NCI-H2227 (cell line): Measurements from ENCODE around the gene OSBPL9.
"Not testable (repeated sequence)": the region's sequence is repeated elsewhere in the genome, so short reads cannot be mapped to it uniquely, and the experiment has no call there.

Experiments
- DNase-seq: peaks from one replicate; lab custom pipeline; 2025; ENCODE audit not compliant: unreplicated experiment; lab: John Stamatoyannopoulos, UW

The OSBPL9 gene

DNA sequence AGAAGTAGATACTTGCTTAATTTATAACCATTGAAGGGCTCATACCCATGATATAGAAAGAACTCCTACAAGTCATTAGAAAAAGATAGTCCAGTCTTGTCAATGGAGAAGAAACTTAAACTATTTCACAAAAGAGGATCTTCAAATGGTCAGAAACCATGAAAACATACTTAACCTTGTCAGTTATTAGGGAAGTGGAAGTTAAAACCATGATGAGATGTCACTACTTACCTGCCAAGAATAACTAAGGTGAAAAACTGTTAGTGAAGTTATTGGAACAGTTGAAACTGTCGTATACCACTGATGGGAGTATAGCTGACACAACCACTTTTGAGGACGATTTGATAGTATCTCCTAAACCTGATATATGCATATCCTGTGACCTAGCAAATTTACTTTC, 46.8 kb downstream of the OSBPL9 start:
- DNase-seq = no peak

DNA sequence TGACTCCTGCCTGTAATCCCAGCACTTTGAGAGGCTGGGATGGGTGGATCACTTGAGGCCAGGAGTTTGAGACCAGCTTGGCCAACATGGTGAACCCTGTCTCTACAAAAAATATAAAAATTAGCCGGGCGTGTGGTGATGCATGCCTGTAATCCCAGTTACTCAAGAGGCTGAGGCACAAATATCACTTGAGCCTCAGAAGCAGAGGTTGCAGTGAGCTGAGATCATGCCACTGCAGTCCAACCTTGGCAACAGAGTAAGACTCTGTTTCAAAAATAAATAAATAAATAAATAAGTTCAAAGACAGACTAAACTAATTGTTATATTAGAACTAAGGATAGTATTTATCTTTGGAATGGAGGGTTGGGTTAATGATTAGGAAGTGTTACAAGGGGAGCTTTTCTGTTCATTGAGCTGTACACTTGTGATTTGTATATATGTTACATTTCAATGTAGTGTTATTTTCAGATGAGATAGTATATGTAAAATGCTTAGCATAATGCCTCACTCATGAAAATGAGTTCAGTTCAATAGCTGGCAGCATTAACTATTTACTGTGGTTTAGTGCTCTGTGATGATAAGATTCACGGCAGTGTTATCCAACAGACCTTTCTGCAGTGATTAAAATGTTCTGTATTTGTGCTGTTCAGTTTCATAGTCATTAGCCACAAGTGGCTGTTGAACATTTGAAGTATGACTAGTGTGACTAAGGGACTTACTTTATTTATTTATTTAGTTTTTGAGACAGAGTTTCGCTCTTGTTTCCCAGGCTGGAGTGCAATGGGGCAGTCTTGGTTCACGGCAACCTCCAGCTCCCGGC, 47.7 kb downstream of the OSBPL9 start:
- DNase-seq = no peak

DNA sequence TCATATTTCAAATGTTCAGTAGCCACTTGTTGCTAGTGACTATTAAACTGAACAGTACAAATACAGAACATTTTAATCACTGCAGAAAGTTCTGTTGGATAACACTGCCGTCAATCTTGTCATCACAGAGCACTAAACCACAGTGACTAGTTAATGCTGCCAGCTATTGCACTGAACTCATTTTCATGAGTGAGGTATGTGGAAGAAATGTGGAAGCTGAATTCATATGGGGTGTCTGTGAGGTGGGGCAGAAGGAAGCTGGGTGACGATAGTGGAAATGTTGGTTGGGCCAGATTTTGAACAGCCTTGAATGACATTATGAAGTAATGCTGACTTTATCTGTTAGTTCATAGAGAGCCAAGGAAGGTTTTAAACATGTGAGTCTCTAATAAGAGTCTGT, 49.6 kb downstream of the OSBPL9 start:
- DNase-seq = no peak

DNA sequence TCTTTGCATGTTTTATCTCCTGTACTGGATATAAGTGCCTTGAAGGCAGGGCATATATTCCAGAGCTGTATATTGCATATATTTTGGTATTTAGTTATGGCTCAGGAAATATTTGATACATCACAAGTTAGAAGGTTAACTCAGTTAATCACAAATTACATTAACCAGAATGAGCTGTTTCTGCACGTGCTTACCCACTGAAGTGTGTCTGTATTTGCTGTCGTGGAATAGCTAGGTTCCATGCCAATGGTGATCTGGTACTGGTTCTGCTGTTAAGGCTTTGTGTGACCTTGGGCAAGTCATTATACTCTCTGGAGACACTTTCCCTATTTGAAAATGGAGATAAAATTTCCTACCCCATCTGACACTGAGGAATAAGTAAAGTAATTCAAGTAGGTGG, 50.7 kb downstream of the OSBPL9 start:
- DNase-seq = no peak

DNA sequence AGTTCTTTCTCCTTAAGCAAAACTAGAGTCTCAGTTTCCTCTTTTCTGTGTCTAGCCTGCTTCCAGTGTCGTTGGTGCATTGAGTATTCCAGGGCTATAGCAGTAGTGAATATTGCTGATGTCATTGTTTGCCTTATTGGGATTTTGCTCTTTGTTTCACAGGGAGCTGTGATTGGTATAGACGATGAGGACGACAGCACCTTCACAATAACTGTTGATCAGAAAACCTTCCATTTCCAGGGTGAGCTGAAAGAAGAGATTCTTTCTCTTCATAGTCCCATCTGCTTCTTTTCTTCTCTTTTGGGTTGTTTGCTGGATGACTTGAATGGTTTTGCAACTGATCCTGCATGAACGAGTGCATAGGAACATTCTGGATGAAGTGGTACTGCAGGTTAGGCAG, 52.4 kb downstream of the OSBPL9 start:
- DNase-seq = peak; percentile 7

DNA sequence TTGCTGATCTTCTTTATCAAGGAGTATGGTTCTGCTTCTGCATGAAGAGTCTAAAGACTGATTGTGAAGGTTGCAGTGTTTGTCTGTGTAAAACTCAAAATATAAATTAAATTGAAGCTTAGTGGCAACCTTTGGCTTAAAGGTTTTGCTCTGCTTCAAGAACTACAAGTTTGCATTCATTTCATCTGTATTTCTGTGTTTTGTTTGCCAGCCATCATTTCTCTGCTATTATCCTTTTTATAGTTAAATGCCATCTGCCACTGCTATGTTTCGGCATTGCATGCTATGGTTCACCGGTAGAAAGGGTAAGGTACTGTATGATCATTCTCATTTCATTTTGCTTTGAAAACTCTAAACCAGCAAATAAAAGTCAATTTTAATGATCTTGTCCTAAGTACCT, 52.9 kb downstream of the OSBPL9 start:
- DNase-seq = no peak

DNA sequence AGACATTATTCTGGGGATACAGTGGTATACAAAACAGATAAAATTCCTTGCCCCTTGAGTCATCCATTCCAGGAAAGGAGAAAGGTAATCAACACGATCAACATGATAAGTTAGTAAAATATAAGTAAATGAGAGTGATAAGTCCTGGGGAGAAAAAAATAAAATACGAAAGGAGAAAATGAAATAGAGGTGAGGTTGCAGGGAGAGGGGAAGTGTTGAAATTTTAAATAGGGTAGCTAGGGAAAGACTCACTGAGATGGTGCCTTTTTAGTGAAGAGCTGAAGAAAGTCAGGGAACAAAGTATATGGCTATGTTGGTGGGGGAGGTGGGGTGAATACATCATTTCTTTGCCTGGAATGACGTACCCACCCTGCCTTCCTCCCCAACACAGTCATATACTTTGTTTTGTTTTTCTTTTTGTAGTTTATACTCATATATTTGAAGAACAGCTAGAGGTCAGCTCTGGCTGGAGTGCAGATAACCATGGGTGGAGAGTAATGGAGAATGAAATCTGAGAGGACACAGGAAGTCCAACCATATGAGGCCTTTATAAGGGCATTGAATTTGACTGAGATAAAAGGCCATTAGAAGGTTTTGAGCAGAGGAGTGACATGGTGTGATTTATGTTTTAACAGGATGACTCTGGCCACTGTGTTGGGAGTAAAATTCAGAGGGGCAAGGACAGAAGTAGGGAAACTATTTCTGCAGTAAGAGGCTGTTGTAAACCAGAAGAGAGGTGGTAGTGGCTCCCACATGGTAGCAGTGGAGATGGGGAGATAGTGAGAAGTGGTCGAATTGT, 54.8 kb downstream of the OSBPL9 start:
- DNase-seq = no peak

DNA sequence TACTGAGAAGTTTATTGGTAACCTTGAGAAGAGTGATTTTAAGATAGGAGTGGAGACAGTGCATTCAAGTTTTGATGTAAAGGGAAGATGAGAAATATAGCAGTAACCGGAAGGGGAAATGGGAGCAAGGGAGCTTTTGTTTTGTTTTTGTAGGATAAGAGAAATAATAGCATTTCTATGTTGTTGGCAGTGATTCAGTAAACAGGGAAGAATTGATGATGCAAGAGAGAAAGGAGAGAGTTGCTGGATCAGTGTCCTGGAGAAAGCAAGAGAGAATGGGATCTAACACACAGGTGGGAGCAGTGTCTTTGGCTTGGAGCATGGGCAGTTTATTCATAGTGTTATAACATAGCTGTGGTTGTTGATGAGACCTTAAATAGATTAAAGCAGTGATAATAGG, 56.4 kb downstream of the OSBPL9 start:
- no peak for DNase-seq

DNA sequence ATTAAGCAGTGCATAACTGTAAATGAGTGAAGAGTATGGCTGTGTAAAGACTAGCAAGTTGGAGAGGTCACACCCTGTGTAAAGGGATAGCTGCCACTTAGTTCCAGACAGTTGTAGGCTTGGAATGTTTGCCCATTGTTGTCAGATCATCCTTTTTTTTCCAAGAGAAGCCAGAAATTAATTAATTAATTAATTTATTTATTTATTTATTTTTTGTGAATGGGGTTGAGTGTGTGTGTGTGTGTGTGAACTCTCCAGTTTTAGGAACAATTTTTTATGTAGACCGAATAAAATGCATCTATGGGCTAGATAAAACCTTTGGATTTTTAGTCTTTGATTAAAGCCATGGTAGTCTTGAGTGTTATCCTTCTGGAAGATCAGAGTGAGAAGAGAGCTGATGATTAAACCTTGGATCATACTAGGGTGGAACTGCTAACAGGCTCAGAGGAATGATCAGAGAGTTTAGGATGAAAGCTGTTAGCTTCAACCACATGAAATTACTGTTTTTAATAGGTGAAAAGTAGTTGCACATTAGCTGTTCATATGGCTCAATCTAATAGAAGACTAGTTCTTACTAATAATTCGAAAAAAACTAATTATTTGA, 58.4 kb downstream of the OSBPL9 start:
- no peak for DNase-seq

DNA sequence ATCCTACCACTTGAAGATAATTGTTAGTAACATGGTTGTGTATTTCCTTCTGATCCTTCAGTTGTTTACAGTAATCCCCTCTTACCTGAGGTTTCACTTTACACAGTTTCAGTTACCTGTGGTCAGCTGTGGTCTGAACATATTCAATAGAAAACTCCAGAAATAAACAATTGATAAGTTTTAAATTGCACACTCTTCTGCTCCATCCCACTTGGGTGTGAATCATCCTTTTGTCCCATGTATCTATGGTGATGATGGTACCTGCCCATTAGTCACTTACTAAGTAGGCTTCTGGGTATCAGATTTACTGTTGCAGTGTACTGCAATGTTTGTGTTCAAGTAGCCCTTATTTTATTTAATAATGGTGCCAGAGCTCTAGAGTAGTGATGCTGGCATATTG, 62.5 kb downstream of the OSBPL9 start:
- DNase-seq = peak; percentile 3

DNA sequence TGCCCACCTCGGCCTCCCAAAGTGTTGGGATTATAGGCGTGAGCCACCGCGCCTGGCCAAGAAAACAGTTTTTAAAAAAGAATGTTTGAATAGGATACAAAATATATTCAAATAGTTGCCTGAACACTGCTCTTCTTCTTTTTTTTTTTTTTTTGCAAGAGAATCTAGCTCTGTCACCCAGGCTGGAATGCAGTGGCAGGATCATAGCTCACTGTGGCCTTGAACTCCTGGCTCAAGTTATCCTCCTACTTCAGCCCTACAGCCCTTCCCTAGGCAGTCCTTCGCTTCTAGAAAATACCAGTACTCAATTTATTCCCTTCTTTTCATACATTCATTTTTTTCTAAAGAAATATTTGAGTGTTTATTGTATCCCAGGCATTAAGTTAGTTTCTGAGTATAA, 67.9 kb downstream of the OSBPL9 start:
- DNase-seq = no peak

DNA sequence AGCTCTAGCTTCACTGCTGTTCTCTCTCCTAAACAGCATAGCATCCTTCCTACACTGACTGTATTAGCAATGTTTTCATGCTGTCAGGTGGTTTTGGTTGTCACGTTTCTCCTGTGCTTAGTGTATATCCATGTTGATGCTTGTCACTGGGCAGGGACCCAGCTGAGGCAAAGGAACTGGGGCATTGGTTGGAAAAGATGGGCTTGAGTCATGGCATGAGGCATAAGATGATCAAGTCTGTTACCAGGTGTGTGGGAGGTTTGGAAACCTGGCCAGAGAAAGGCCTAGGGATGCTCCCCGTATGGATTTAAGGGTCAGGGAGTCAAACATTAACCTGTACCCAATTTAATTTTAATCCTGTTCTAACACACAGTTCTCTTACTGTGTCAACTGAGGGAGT, 69.6 kb downstream of the OSBPL9 start:
- no peak for DNase-seq

DNA sequence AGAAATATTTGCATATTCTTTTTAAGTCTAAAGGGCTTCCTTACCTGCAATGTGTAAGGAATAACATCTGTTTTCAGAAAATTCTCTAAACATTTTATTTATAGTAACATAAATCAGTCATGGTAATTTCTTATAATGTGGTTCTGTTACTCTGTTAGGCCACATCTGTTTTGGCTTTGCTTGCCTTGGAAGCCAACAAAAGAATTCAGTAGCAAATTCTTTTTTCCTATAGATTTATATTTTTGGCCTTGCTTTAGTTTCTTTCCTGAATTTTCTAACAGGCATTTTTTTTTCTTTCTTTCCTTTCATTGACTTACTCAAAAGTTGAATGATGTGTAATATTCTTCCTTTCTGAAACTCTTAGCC, 72.2 kb downstream of the OSBPL9 start:
- DNase-seq = no peak

DNA sequence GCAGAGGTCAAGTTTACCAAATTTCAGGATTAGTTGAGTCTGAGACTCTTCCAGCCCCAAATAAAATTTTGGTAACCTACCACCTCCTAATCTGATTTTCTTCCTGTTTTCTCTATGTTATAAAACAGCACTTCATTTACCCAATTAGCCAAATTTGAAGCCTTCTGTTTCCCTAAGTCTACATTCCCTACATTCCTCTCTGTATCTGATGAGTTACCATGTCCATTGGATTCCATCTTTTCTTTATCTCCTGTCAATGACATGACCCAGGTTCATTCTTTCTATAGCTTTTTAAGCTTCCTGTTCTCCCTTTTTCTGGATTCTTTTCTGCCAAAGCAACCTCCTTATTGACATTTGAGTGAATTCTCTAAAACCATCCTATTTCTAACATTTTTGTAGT, 72.8 kb downstream of the OSBPL9 start:
- no peak for DNase-seq

DNA sequence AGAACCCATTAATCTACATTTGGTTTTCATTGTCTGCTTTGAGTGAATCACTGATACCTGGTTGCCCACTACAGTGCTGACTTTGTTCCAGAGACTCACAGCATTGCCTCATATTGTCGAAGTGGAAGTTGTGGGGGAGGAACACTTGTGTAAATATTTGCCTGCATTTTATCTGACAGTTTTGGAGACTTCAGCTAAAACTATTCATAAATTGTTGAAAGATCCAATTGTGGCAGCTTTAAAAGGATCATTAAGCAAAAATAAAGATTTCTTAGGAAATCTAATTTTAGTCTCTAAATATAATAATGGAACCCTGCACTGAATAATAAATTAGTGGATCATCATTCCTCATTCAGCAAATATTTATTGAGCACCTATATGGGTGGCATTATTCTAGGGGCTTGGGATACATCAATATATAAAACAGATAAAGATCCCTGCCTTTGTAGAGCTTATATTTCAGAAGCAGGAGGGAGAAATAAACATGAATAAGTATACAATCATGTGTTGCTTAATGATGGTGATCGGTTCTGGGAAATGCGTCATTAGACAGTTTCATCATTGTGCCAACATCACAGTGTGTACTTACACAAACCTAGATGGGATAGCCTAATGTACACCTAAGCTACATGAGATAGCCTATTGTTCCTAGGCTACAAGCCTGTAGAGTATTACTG, 73.5 kb downstream of the OSBPL9 start:
- DNase-seq = no peak

DNA sequence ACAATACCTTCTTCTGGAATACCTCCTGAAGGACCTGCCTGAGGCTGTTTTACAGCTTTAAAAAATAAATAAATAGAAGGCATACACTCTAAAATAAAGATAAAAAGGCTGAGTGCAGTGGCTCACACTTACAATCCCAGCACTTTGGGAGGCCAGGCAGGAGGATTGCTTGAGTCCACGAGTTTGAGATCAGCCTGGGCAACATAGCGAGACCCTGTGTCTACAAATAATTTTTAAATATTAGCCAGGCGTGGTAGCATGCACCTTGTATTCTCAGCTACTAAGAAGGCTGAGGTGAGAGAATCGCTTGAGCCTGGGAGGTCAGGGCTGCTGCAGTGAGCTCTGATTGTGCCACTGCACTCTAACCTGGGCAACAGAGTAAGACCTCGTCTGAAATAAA, 75.0 kb downstream of the OSBPL9 start:
- no peak for DNase-seq

DNA sequence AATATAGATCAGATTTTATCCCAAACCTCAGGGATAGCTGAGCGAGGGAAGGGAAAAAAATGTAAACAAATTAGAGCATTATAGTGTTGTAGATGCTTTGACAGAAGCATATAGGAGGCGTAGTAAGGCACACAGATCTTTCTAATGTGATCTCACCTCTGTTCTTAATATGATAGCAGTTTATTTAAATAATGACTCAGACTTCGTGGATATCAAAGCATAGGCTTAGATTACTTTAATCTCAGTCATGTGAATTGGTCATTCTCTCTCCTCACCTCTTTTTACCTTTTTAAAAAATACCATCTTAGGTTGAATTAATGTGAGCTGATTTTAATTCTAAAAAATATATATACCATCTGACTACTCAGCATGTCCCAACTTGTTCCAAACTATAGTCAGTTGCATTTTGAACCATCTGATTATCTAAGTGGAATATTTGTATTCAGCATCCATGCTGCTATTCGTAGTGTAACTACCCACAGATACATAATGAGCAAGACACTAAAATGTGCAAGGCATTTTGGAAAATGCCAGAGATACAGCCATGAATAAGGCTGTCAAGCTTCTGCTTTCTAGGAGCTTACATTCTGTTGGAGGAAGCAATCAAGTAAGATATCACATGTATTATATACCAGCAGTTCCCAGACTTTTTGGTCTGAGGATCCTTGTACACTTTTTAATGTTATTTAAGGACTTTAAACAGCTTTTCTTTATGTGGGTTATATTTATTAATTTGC, 76.7 kb downstream of the OSBPL9 start:
- no peak for DNase-seq

DNA sequence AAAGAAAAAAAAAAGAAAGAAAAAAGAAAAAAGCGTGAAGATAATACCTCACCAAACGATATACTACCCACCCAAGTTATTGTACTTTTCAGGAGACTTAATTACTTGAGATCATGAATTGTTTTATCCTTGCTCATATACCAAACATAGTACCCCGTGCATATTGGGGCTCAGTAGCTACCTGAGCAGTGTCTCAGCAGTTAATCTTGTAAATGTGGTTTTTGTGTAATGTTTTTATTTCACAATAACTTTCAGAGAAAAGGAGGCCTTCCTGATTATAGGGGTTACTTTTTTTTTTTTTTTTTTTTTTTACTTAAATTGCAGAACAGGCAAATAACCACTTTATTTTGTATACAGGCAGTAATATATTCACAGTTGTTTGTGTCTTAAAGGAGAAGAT, 80.3 kb downstream of the OSBPL9 start:
- DNase-seq = no peak

DNA sequence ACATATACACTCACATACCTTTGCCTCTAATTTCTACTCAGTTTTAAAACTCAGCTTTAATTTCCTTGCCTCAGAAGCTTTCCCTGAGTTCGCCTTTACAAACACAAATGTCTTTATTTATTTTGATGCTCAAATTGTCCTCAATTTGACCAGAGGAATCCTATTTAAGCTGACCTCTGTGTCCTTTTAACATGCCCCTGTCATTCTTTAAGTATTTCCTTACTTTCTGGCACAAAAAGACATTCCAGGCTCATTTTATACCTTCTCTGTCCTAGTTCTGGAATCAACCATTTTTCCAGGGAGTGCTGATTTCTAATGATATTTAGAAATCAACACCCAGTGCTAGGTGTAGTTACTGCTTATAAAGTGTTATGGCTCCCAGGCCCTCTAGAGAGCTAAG, 82.5 kb downstream of the OSBPL9 start:
- DNase-seq = no peak

DNA sequence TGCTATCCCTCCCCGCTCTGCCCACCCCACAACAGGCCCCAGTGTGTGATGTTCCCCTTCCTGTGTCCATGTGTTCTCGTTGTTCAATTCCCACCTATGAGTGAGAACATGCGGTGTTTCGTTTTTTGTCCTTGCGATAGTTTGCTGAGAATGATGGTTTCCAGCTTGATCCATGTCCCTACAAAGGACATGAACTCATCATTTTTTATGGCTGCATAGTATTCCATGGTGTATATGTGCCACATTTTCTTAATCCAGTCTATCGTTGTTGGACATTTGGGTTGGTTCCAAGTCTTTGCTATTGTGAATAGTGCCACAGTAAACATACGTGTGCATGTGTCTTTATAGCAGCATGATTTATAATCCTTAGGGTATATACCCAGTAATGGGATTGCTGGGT, 84.9 kb downstream of the OSBPL9 start:
- DNase-seq = not testable (repeated sequence)

DNA sequence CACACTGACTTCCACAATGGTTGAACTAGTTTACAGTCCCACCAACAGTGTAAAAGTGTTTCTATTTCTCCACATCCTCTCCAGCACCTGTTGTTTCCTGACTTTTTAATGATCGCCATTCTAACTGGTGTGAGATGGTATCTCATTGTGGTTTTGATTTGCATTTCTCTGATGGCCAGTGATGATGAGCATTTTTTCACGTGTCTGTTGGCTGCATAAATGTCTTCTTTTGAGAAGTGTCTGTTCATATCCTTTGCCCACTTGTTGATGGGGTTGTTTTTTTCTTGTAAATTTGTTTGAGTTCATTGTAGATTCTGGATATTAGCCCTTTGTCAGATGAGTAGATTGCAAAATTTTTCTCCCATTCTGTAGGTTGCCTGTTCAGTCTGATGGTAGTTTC, 85.3 kb downstream of the OSBPL9 start:
- DNase-seq = not testable (repeated sequence)
